H1 (cell line): ENCODE data around the gene GCLC. TPM values are rescaled to one million over a fixed set of nuclear protein-coding genes. Genes with fewer than 3 reads are reported as not detected.

ENCODE experiments used
- CTCF ChIA-PET: fragments of 300-600 bp; sonication (Branson Sonifier 250); formaldehyde crosslinking; loops from one replicate; lab custom pipeline; 2021; ENCODE audit not compliant: partially characterized antibody; lab: Charles Lee
- POLR2A ChIA-PET: fragments of 300-600 bp; sonication (Branson Sonifier 250); formaldehyde crosslinking; loops from one replicate; lab custom pipeline; 2021; ENCODE audit warnings: inconsistent platforms; ENCODE audit not compliant: partially characterized antibody; lab: Charles Lee
- DNase-seq, 2 experiments: peaks; one replicate each; pipeline versions ENCODE4 v3.0.0 to v3.0.0-alpha.2; 2010 to 2022; ENCODE audit warnings: low spot score in 2 of 2, low read depth in 1 of 2, mixed read lengths in 1 of 2
- FAIRE-seq: peaks from 2 replicates; lab custom pipeline; 2011; peaks lifted over from hg19 to GRCh38; lab: Jason Lieb, UNC
- H2AFZ ChIP-seq: 2 replicates; pipeline ENCODE4 v1.8.1; 2012; ENCODE audit warnings: low read length, inconsistent platforms
- H2AK5ac ChIP-seq: 2 replicates; pipeline ENCODE4 v1.6.1; 2013; ENCODE audit warnings: low read depth, low read length
- H2BK120ac ChIP-seq: replicated peaks from 2 replicates; pipeline ENCODE3; 2013; ENCODE audit warnings: low read depth, low read length, inconsistent platforms
- H2BK12ac ChIP-seq: 2 replicates; pipeline ENCODE4 v1.6.1; 2013; ENCODE audit warnings: low read depth, low read length
- H2BK15ac ChIP-seq: 2 replicates; pipeline ENCODE4 v1.6.1; 2013; ENCODE audit warnings: low read length
- H2BK20ac ChIP-seq: 2 replicates; pipeline ENCODE4 v1.6.1; 2013; ENCODE audit warnings: low read length
- H2BK5ac ChIP-seq: 2 replicates; pipeline ENCODE4 v1.6.1; 2013; ENCODE audit warnings: low read depth, low read length
- H3K14ac ChIP-seq: 2 replicates; pipeline ENCODE4 v1.6.1; 2013; ENCODE audit warnings: inconsistent platforms; ENCODE audit not compliant: insufficient read length
- H3K18ac ChIP-seq: 2 replicates; pipeline ENCODE4 v1.6.1; 2013; ENCODE audit warnings: low read length; ENCODE audit errors: extremely low read depth
- H3K23ac ChIP-seq: 2 replicates; pipeline ENCODE4 v1.6.1; 2013; ENCODE audit warnings: inconsistent platforms; ENCODE audit not compliant: insufficient read length
- H3K23me2 ChIP-seq: 2 replicates; pipeline ENCODE4 v1.6.1; 2013; ENCODE audit warnings: low read depth, low read length
- H3K27ac ChIP-seq: 2 replicates; pipeline ENCODE4 v1.6.1; 2011; ENCODE audit warnings: low read depth, low read length, inconsistent platforms
- H3K27me3 ChIP-seq, 4 experiments: replicated peaks in 1 of 4; 1 replicate in 1 of 4; 2 replicates in 3 of 4; pipeline versions ENCODE4 v1.6.1 to v1.8.1; 2011 to 2013; ENCODE audit warnings: low read length in 3 of 4, mild to moderate bottlenecking in 3 of 4, inconsistent platforms in 2 of 4, mixed read lengths in 2 of 4, moderate library complexity in 1 of 4; ENCODE audit not compliant: control insufficient read depth in 3 of 4, insufficient read depth in 3 of 4; ENCODE audit errors: extremely low read depth in 1 of 4
- H3K36me3 ChIP-seq, 4 experiments: 2 replicates each; pipeline versions ENCODE4 v1.6.1 to v1.8.1; 2011 to 2013; ENCODE audit warnings: mild to moderate bottlenecking in 4 of 4, low read length in 3 of 4, moderate library complexity in 2 of 4, control low read depth in 1 of 4, inconsistent platforms in 1 of 4; ENCODE audit not compliant: insufficient read depth in 4 of 4, control insufficient read depth in 2 of 4
- H3K4ac ChIP-seq: replicated peaks from 2 replicates; pipeline ENCODE3; 2013; ENCODE audit warnings: low read length, low read depth, mixed read lengths, inconsistent platforms; ENCODE audit not compliant: insufficient read length
- H3K4me1 ChIP-seq, 4 experiments: replicated peaks in 1 of 4; 1 replicate in 1 of 4; 2 replicates in 3 of 4; pipeline versions ENCODE4 v1.6.1 to v1.8.1; 2011 to 2013; ENCODE audit warnings: low read length in 3 of 4, inconsistent platforms in 2 of 4, mixed read lengths in 1 of 4; ENCODE audit not compliant: insufficient read depth in 4 of 4, control insufficient read depth in 3 of 4
- H3K4me2 ChIP-seq, 2 experiments: 2 replicates each; pipeline versions ENCODE4 v1.6.1 to v1.8.1; 2011 to 2013; ENCODE audit warnings: low read depth in 2 of 2, low read length in 2 of 2, control low read depth in 1 of 2, inconsistent platforms in 1 of 2, mild to moderate bottlenecking in 1 of 2; ENCODE audit not compliant: insufficient read depth in 1 of 2
- H3K4me3 ChIP-seq, 4 experiments: fragments of 200-600, 300-600 bp in 1 of 4; sonication (generic), shearing (Covaris generic), sonication (Bioruptor Twin) in 1 of 4; 2 replicates each; pipeline versions ENCODE4 v1.5.1 to v1.8.1; 2011 to 2016; ENCODE audit warnings: low read length in 4 of 4, low read depth in 3 of 4, control low read depth in 2 of 4, inconsistent platforms in 2 of 4, mild to moderate bottlenecking in 2 of 4, mixed read lengths in 1 of 4, moderate library complexity in 1 of 4; ENCODE audit not compliant: insufficient read depth in 2 of 4; ENCODE audit errors: extremely low read depth in 1 of 4
- H3K56ac ChIP-seq: replicated peaks from 2 replicates; pipeline ENCODE3; 2013; ENCODE audit warnings: low read depth, mild to moderate bottlenecking, mixed read lengths, low read length, inconsistent platforms; ENCODE audit not compliant: insufficient read length
- H3K79me1 ChIP-seq: 2 replicates; pipeline ENCODE4 v1.6.1; 2013; ENCODE audit warnings: low read depth, low read length, control low read depth
- H3K79me2 ChIP-seq, 2 experiments: 2 replicates each; pipeline versions ENCODE4 v1.6.1 to v1.8.1; 2012 to 2013; ENCODE audit warnings: low read length in 2 of 2, mild to moderate bottlenecking in 2 of 2, inconsistent platforms in 1 of 2; ENCODE audit not compliant: insufficient read depth in 2 of 2, control insufficient read depth in 1 of 2
- H3K9ac ChIP-seq, 4 experiments: replicated peaks in 1 of 4; 1 replicate in 1 of 4; 2 replicates in 3 of 4; pipeline versions ENCODE4 v1.6.1 to v1.8.1; 2011 to 2013; ENCODE audit warnings: low read depth in 3 of 4, low read length in 3 of 4, control low read depth in 2 of 4, mild to moderate bottlenecking in 2 of 4, moderate library complexity in 2 of 4, inconsistent platforms in 1 of 4; ENCODE audit errors: extremely low read depth in 1 of 4
- H3K9me3 ChIP-seq, 2 experiments: 2 replicates each; pipeline versions ENCODE4 v1.6.1 to v1.8.1; 2012 to 2013; ENCODE audit warnings: mild to moderate bottlenecking in 2 of 2, moderate library complexity in 2 of 2, control low read depth in 1 of 2, inconsistent platforms in 1 of 2, low read depth in 1 of 2, low read length in 1 of 2, mixed read lengths in 1 of 2; ENCODE audit not compliant: insufficient read depth in 2 of 2
- H4K20me1 ChIP-seq, 2 experiments: replicated peaks in 1 of 2; 2 replicates each; pipeline versions ENCODE3 to v1.8.1; 2011 to 2013; ENCODE audit warnings: inconsistent platforms in 2 of 2, low read length in 2 of 2, mild to moderate bottlenecking in 1 of 2; ENCODE audit not compliant: insufficient read depth in 2 of 2, control insufficient read depth in 1 of 2
- H4K5ac ChIP-seq: 2 replicates; pipeline ENCODE4 v1.6.1; 2013; ENCODE audit warnings: low read length, low read depth, mixed read lengths, inconsistent platforms; ENCODE audit not compliant: insufficient read length
- H4K8ac ChIP-seq: 2 replicates; pipeline ENCODE4 v1.8.0; 2013; ENCODE audit warnings: mild to moderate bottlenecking, moderate library complexity, low read length, inconsistent platforms; ENCODE audit not compliant: insufficient read depth; ENCODE audit errors: extremely low read depth
- H4K91ac ChIP-seq: replicated peaks from 2 replicates; pipeline ENCODE3; 2013; ENCODE audit warnings: low read length, mixed read lengths, inconsistent platforms; ENCODE audit not compliant: insufficient read length
- ATF3 ChIP-seq: IDR thresholded peaks from 2 replicates; pipeline ENCODE4 v1.6.1; 2011; ENCODE audit warnings: low read depth, mild to moderate bottlenecking, low read length; ENCODE audit not compliant: insufficient read depth
- BACH1 ChIP-seq: IDR thresholded peaks from 2 replicates; pipeline ENCODE4 v1.6.1; 2012; ENCODE audit warnings: low read length, improper control_type of control experiment
- BCL11A ChIP-seq, 2 experiments: IDR thresholded peaks; one replicate each; pipeline ENCODE4 v1.6.1; 2011; ENCODE audit warnings: low read depth in 2 of 2, low read length in 2 of 2, mild to moderate bottlenecking in 2 of 2
- CHD2 ChIP-seq: IDR thresholded peaks from 2 replicates; pipeline ENCODE4 v1.6.1; 2012; ENCODE audit warnings: low read length, improper control_type of control experiment
- EP300 ChIP-seq, 2 experiments: IDR thresholded peaks; 1 replicate in 1 of 2; 2 replicates in 1 of 2; pipeline ENCODE4 v1.6.1; 2011 to 2012; ENCODE audit warnings: low read depth in 2 of 2, low read length in 2 of 2, mild to moderate bottlenecking in 2 of 2, borderline replicate concordance in 1 of 2, inconsistent platforms in 1 of 2, moderate library complexity in 1 of 2
- GTF2F1 ChIP-seq: IDR thresholded peaks from 2 replicates; pipeline ENCODE4 v1.6.1; 2012; ENCODE audit warnings: low read depth, low read length, improper control_type of control experiment, borderline replicate concordance
- JUND ChIP-seq: IDR thresholded peaks from 2 replicates; pipeline ENCODE4 v1.6.1; 2011; ENCODE audit warnings: mild to moderate bottlenecking, improper control_type of control experiment, low read length
- KDM4A ChIP-seq: IDR thresholded peaks from one replicate; pipeline ENCODE4 v1.7.1; 2012; ENCODE audit warnings: low read depth, mild to moderate bottlenecking, moderate library complexity, low read length, inconsistent platforms; ENCODE audit not compliant: severe bottlenecking
- POLR2A ChIP-seq, 2 experiments: IDR thresholded peaks; 1 replicate in 1 of 2; 2 replicates in 1 of 2; pipeline ENCODE4 v1.6.1; 2011; ENCODE audit warnings: low read depth in 2 of 2, low read length in 2 of 2, mild to moderate bottlenecking in 2 of 2; ENCODE audit errors: control extremely low read depth in 1 of 2
- RBBP5 ChIP-seq: IDR thresholded peaks from 2 replicates; pipeline ENCODE4 v1.7.1; 2012; ENCODE audit warnings: low read depth, mild to moderate bottlenecking, inconsistent platforms, low read length, moderate library complexity, borderline replicate concordance
- SP1 ChIP-seq: IDR thresholded peaks from 2 replicates; pipeline ENCODE4 v1.6.1; 2011; ENCODE audit warnings: low read depth, low read length
- SP2 ChIP-seq: IDR thresholded peaks from 2 replicates; pipeline ENCODE4 v1.6.1; 2012; ENCODE audit warnings: mild to moderate bottlenecking, low read length, inconsistent platforms
- SP4 ChIP-seq: IDR thresholded peaks from 2 replicates; pipeline ENCODE4 v1.6.1; 2012; ENCODE audit warnings: low read length, inconsistent platforms
- TBP ChIP-seq: IDR thresholded peaks from 2 replicates; pipeline ENCODE4 v1.6.1; 2011; ENCODE audit warnings: low read depth, low read length, improper control_type of control experiment
- polyA plus RNA-seq, 7 experiments: library from polyadenylated mRNA; depleted of rRNA in 3 of 7; stranded (reverse) in 5 of 7; unstranded in 2 of 7; fragments of >200 nt in 5 of 7; fragments of 200-250 nt in 2 of 7; gene quantifications; 1 replicate in 5 of 7; 2 replicates in 1 of 7; 4 replicates in 1 of 7; pipeline versions ENCODE4 v1.2.1 to v1.2.3, GENCODE V29; 2011 to 2013; ENCODE audit warnings: missing spikeins in 2 of 7, mixed read lengths in 2 of 7
- total RNA-seq: library from RNA; stranded (reverse); fragmentation: NEBNext Ultra II Directional; extraction: Animal tissue kit (Norgen Biotek cat#: 25700); gene quantifications from 2 replicates; pipeline ENCODE4 v1.2.1, GENCODE V29; 2021

GCLC gene
- total and polyA plus RNA-seq, 2 of the 8 experiments (the other 6 are each of a cell fraction or from before 2014, with no cell fraction given): 15.8 to 54.0 TPM

DNA sequence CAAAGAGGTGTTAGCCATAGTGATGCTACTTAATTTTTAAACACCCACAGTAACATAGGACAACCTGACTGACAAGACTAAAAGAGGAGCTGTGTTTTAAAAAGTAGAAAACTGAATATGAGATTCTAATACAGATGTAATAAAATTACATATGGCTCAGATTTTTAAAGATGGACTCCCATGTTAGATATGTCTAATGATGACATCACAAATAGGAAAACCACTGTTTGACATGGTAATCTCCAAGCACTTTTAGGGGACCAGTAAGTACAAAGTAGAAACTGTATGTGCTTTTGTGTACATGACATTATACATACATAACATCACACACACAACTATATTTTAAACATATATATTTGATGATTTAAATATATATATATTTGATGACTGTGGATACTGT lies 16.8 kb downstream of the GCLC start:
- Histone ChIP-seq H3K4me2 (no peak overlapping the region; a peak in 1 of 4 replicates), H4K20me1 (peaks cover 0 to 4% of the 10 kb centered on the region in 2 experiments), H3K9me3 (no peaks in the 10 kb centered on the region), H4K5ac (no peak overlapping the region), H3K23ac (no peak overlapping the region), H3K18ac (no peak overlapping the region), H3K14ac (no peak overlapping the region), H3K79me2 (peaks cover 2 to 97% of the 10 kb centered on the region in 2 experiments; a peak in 3 of 4 replicates), H3K4me3 (no peak overlapping the region), H2BK12ac (no peak overlapping the region), H3K4me1 (peaks cover 9 to 42% (median 30%) of the 10 kb centered on the region in 4 experiments), H3K36me3 (no peaks in the 10 kb centered on the region), H3K56ac (no peak overlapping the region), H2BK20ac (no peak overlapping the region), H2BK5ac (no peak overlapping the region), H4K91ac (no peak overlapping the region), H3K27ac (no peak overlapping the region), H2AK5ac (no peak overlapping the region), H3K9ac (no peak overlapping the region), H2BK15ac (no peak overlapping the region), H3K79me1 (peaks cover 7% of the 10 kb centered on the region; the same call in 1 of the 2 replicates), H2AFZ (no peak overlapping the region), H2BK120ac (no peak overlapping the region), H3K27me3 (no peaks in the 10 kb centered on the region), H3K4ac (no peak overlapping the region), H3K23me2 (no peaks in the 10 kb centered on the region), H4K8ac (no peak overlapping the region)
- ChIA-PET POLR2A (no interaction called here), CTCF (interaction anchor here (0.8 to 1.9 kb wide), 5 partner anchors 9 to 124 kb away, joined by 3 to 6 read pairs (median 3); no protein-coding TSS in a partner anchor)
- no peak for TF ChIP-seq SP2
- no peak for TF ChIP-seq SP4
- TF ChIP-seq JUND: no peak
- TF ChIP-seq ATF3: no peak
- no peak for TF ChIP-seq KDM4A
- TF ChIP-seq GTF2F1: no peak
- TF ChIP-seq CHD2: no peak
- TF ChIP-seq BACH1: no peak
- TF ChIP-seq EP300 (IDR thresholded peaks at IDR 0.05; ENCODE audit: borderline replicate concordance in 1 of 2, low read depth in 2 of 2, low read length in 2 of 2): no peak
- no peak for TF ChIP-seq POLR2A (IDR thresholded peaks at IDR 0.05; ENCODE audit: control extremely low read depth in 1 of 2, low read depth in 2 of 2, low read length in 2 of 2)
- no peak for TF ChIP-seq BCL11A (IDR thresholded peaks at IDR 0.05; ENCODE audit: low read depth in 2 of 2, low read length in 2 of 2)
- TF ChIP-seq TBP: no peak
- TF ChIP-seq RBBP5: no peak
- TF ChIP-seq SP1: no peak
- no peak for DNase-seq
- FAIRE-seq: no peak
